BLaER1 (cell line): ENCODE results near the gene NOVA1.

ENCODE experiments used
- H3K27ac ChIP-seq: shearing (Covaris generic); formaldehyde crosslinking; 2 replicates; pipeline ENCODE4 v1.8.1; 2022
- H3K27me3 ChIP-seq: shearing (Covaris generic); formaldehyde crosslinking; 2 replicates; pipeline ENCODE4 v1.8.1; 2022
- H3K36me3 ChIP-seq: shearing (Covaris generic); formaldehyde crosslinking; 2 replicates; pipeline ENCODE4 v1.8.1; 2022
- H3K4me1 ChIP-seq: shearing (Covaris generic); formaldehyde crosslinking; 2 replicates; pipeline ENCODE4 v1.8.1; 2022
- H3K4me2 ChIP-seq: shearing (Covaris generic); formaldehyde crosslinking; 2 replicates; pipeline ENCODE4 v1.8.1; 2022
- H3K4me3 ChIP-seq: shearing (Covaris generic); formaldehyde crosslinking; 2 replicates; pipeline ENCODE4 v1.8.1; 2022
- H3K9ac ChIP-seq: shearing (Covaris generic); formaldehyde crosslinking; 2 replicates; pipeline ENCODE4 v1.8.1; 2022
- H3K9me3 ChIP-seq: shearing (Covaris generic); formaldehyde crosslinking; 2 replicates; pipeline ENCODE4 v1.8.1; 2022
- H4K20me1 ChIP-seq: shearing (Covaris generic); formaldehyde crosslinking; 2 replicates; pipeline ENCODE4 v1.8.1; 2022
- Cebpa-rat ChIP-seq: shearing (Covaris generic); IDR thresholded peaks from 2 replicates; pipeline ENCODE4 v1.8.1; 2022

Gene NOVA1

DNA sequence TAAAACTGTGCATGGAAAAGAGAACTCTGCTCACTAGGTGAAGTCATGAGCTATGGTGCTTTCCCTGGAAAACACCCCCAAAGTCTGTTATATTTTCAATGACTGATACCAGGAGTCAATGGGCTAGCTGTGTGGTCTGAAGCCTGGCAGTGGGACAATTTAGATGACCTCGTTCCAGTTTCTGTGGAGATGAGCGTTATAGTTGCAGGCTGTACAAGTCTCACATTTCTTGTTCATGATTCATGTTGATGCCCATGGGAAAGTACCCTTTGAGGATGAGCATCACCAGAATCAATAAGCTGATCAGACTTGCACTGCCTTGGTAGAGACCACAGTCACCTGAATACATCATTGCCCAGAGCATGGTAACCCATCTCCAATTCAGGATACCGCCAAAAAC is 70.7 kb downstream of the NOVA1 start:
- Histone ChIP-seq H3K27ac (no peak overlapping the region), H3K9me3 (no peaks in the 10 kb centered on the region), H3K4me1 (no peaks in the 10 kb centered on the region), H3K4me3 (no peak overlapping the region), H3K27me3 (no peaks in the 10 kb centered on the region), H3K36me3 (no peaks in the 10 kb centered on the region), H3K4me2 (no peak overlapping the region), H4K20me1 (no peaks in the 10 kb centered on the region), H3K9ac (no peak overlapping the region)
- no peak for TF ChIP-seq Cebpa-rat

DNA sequence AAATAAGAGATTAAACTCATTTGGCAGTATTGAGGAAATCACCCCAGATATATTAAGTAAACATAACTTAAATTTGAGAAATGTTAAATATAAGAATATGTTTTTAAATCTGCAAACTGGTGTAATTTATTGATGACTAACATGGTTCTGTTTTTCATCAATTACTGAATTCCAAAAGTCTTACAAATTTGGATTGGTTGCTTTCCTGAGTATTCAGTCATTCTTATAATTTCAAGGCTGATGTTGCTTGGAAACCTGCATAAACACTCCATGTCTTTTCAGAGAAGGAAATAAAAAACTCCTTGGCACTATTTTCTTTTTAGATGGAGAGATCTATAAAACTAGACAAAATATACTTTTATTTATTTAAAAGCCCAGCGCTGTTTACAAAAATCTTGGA is 71.7 kb downstream of the NOVA1 start:
- H3K9ac ChIP-seq = no peak overlapping the region
- H3K9me3 ChIP-seq = no peaks in the 10 kb centered on the region
- H3K36me3 ChIP-seq = no peaks in the 10 kb centered on the region
- no peak overlapping the region for H3K4me3 ChIP-seq
- TF ChIP-seq Cebpa-rat = no peak
- H3K4me2 ChIP-seq = no peak overlapping the region
- no peaks in the 10 kb centered on the region for H3K4me1 ChIP-seq
- H4K20me1 ChIP-seq = no peaks in the 10 kb centered on the region
- no peaks in the 10 kb centered on the region for H3K27me3 ChIP-seq
- no peak overlapping the region for H3K27ac ChIP-seq

DNA sequence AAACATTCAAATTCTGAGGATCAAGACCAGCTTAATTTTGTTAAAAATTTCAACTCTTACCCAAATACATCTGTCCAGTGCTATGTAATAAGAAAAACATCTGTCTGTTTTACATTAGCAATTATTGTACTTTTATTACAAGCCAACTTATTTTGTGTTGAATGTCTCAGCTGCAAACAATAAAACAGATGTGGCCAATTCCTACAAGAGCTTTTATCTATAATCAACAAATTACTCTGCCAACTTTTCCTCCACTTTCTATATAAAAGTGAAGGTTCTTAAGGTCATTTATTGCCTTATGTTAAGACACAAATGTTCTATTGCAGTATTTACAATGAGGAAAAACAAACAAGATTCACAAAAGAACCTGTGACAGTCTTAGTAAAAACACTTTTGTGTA is 72.7 kb downstream of the NOVA1 start:
- H3K27me3 ChIP-seq = no peaks in the 10 kb centered on the region

DNA sequence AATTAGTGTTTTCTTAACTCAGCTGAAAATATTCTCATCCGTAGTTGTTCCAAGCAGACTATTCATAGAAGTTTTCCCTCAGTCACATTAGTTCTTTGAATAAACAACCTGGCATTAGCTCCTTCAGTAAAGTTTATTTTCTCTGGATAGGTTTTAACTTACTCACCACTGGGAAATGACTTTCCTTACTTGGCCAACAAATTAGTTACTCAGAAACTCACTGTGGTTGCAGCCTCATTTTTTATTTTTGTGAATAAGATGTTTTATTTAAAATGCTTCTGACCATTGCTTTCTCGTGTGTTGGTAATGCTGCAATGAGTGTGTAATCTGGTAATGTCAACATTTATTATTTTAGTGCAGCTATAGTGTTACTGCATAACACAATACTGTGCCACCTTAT is 74.9 kb downstream of the NOVA1 start:
- no peaks in the 10 kb centered on the region for H3K9me3 ChIP-seq
- no peak overlapping the region for H3K4me3 ChIP-seq
- no peaks in the 10 kb centered on the region for H3K27me3 ChIP-seq
- no peak overlapping the region for H3K9ac ChIP-seq
- H3K36me3 ChIP-seq = no peaks in the 10 kb centered on the region
- no peaks in the 10 kb centered on the region for H4K20me1 ChIP-seq
- H3K4me2 ChIP-seq = no peak overlapping the region
- H3K4me1 ChIP-seq = no peaks in the 10 kb centered on the region
- TF ChIP-seq Cebpa-rat = no peak
- H3K27ac ChIP-seq = no peak overlapping the region

More for the DNA sequence above, 72.7 kb downstream of the NOVA1 start:
- H3K4me1 ChIP-seq = no peaks in the 10 kb centered on the region
- no peaks in the 10 kb centered on the region for H3K9me3 ChIP-seq
- TF ChIP-seq Cebpa-rat = no peak
- H4K20me1 ChIP-seq = no peaks in the 10 kb centered on the region
- H3K36me3 ChIP-seq = no peaks in the 10 kb centered on the region
- no peak overlapping the region for H3K4me2 ChIP-seq
- H3K4me3 ChIP-seq = no peak overlapping the region
- no peak overlapping the region for H3K9ac ChIP-seq
- H3K27ac ChIP-seq = no peak overlapping the region

DNA sequence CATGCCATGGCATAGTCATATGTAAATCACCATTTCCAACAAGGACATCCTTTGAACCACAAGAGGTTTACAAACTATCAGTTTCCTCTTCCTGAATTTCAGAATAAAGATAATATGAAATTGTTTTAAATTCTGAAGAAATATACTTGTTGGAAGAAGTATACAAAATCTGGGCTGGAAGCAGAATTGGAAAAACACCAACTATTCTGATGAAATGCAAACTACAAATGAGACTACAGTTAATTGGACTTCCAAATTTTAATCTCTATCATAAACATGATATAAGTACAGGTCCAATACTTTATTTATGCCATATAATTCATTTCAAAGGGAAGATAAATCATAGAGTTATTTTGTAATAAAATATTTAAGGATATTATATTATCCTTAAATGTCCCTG is 80.1 kb downstream of the NOVA1 start:
- Histone ChIP-seq H3K27ac (no peak overlapping the region), H3K9ac (no peak overlapping the region), H3K27me3 (no peaks in the 10 kb centered on the region), H3K4me3 (no peak overlapping the region), H4K20me1 (no peaks in the 10 kb centered on the region), H3K4me2 (no peak overlapping the region), H3K4me1 (no peaks in the 10 kb centered on the region), H3K9me3 (no peaks in the 10 kb centered on the region), H3K36me3 (no peaks in the 10 kb centered on the region)
- TF ChIP-seq Cebpa-rat = no peak

DNA sequence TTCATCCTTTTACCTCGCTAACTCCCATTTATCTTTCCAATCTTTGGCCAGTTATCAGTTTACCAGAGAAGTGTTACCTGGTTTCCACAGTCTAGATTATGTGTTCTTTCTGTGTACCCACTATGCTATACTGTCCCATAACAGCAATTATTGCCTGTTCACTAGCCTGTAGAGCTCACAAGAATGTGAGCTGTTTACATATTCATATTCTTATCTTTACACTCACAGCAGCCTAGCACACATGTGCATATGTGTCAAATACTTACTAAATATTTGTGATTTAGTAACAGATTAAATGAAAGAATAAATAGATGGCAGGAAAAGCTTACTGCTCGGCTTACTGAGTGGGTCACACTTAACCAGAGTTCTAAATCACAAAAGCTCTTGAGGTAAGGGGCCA is 97.8 kb downstream of the NOVA1 start:
- Histone ChIP-seq H3K27me3 (no peaks in the 10 kb centered on the region), H3K9me3 (no peaks in the 10 kb centered on the region), H3K9ac (no peak overlapping the region), H3K4me2 (no peak overlapping the region), H3K4me1 (no peaks in the 10 kb centered on the region), H4K20me1 (no peaks in the 10 kb centered on the region), H3K27ac (no peak overlapping the region), H3K4me3 (no peak overlapping the region), H3K36me3 (no peaks in the 10 kb centered on the region)
- TF ChIP-seq Cebpa-rat = no peak

DNA sequence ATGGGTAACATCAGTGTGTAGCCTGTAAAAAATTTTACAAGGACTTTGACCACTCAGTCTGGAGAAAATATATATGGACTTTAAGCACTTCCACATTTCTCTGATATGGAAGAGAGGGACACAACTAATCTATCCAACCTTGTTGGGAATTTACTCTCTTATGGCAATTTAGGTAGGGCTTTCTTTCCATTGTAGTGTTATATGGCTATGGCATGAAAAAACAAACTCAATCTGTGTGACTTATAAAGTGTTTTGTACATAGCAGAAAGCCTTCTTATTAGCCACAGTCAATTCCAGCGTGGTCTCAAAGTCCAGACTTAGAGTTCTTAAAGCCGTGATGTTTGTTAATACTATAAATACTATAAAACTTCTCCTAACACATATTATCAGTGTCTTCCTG is 98.3 kb downstream of the NOVA1 start:
- Histone ChIP-seq H3K9ac (no peak overlapping the region), H3K4me2 (no peak overlapping the region), H3K4me1 (no peaks in the 10 kb centered on the region), H3K36me3 (no peaks in the 10 kb centered on the region), H3K27ac (no peak overlapping the region), H3K9me3 (no peaks in the 10 kb centered on the region), H3K4me3 (no peak overlapping the region), H4K20me1 (no peaks in the 10 kb centered on the region), H3K27me3 (no peaks in the 10 kb centered on the region)
- TF ChIP-seq Cebpa-rat = no peak

DNA sequence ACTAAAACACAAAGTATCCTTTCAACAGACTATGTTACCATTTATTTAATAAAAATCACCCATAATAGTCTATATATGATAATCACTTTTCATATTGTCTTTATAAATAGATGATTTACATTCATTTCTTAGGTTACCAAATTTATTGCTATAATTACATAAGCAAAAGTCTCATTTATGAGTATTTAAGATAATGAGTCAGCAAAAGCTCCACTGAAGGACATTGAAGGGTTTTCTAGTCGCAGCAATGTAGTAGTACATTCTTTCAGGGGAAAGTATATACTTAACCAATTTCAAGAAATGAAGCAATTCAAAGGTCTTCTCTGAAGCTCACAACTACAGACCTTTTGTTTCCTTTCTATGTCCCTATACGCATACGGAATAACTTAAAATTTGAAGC is 110.9 kb downstream of the NOVA1 start:
- no peaks in the 10 kb centered on the region for H4K20me1 ChIP-seq
- no peak overlapping the region for H3K4me3 ChIP-seq
- no peak overlapping the region for H3K27ac ChIP-seq
- H3K4me2 ChIP-seq = no peak overlapping the region
- H3K27me3 ChIP-seq = no peaks in the 10 kb centered on the region
- TF ChIP-seq Cebpa-rat = no peak
- H3K9me3 ChIP-seq = no peaks in the 10 kb centered on the region
- H3K9ac ChIP-seq = no peak overlapping the region
- no peaks in the 10 kb centered on the region for H3K4me1 ChIP-seq
- H3K36me3 ChIP-seq = no peaks in the 10 kb centered on the region

DNA sequence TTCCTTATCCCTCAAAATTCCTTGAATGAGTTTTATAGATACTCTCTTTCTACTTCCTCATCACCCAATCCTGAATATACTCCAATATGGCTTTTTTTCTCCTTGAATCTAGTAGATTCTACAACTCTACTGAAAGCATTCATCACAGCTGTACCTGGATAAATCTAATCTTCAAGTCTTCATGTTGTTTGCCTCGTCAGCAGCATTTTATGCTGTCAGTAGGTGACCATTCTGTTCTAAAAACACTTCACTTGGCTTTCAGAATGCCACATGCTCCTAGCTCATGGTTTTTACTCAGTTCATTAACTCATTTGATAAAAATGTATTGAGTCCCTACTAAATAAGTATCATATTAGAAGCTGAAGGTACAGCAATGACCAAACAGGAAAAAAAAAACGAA is 113.3 kb downstream of the NOVA1 start:
- H3K4me2 ChIP-seq = no peak overlapping the region
- no peaks in the 10 kb centered on the region for H3K36me3 ChIP-seq
- H3K27ac ChIP-seq = no peak overlapping the region
- no peaks in the 10 kb centered on the region for H4K20me1 ChIP-seq
- no peaks in the 10 kb centered on the region for H3K27me3 ChIP-seq
- TF ChIP-seq Cebpa-rat = no peak
- no peaks in the 10 kb centered on the region for H3K4me1 ChIP-seq
- H3K9me3 ChIP-seq = no peaks in the 10 kb centered on the region
- no peak overlapping the region for H3K9ac ChIP-seq
- no peak overlapping the region for H3K4me3 ChIP-seq

DNA sequence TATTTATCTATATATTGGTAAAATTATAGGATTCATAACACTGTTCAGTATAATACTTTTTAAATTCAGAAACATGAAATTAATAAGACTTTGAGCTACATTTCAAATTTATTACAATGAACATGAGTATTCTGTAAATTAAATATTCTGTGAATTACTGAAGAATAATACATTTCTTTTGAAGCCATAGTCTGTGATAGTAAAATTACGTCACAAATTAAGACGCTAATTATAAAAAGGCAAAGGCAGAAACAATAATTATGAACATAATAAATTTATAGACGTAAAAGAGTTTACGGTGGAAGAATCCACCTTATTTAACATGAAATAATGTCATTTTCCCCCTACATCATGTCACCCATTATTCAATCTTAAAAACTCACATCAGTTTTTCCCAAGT is 118.9 kb downstream of the NOVA1 start:
- Histone ChIP-seq H3K4me3 (no peak overlapping the region), H3K27me3 (no peaks in the 10 kb centered on the region), H3K4me1 (no peaks in the 10 kb centered on the region), H4K20me1 (no peaks in the 10 kb centered on the region), H3K9ac (no peak overlapping the region), H3K4me2 (no peak overlapping the region), H3K9me3 (no peaks in the 10 kb centered on the region), H3K36me3 (no peaks in the 10 kb centered on the region), H3K27ac (no peak overlapping the region)
- TF ChIP-seq Cebpa-rat = no peak

DNA sequence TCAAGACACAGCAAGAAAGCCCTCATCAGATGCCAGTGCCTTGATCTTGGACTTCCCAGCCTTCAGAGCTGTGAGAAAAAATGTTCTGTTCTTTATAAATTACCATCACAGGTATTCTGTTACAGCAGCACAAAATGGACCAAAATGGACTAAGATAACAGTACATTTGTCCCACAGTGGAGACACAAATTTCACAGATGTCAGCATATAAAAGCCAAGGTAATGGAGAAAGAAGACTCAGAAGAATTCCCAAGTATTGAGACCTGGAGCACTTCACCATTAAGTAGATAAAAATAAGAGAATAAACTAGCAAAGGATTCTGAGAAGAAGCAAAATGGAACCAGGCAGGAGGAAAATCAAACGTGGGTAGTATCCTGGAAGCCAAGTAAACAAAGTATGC is 131.0 kb downstream of the NOVA1 start:
- Histone ChIP-seq H3K36me3 (no peaks in the 10 kb centered on the region), H3K9me3 (no peaks in the 10 kb centered on the region), H3K4me3 (no peak overlapping the region), H3K27ac (no peak overlapping the region), H4K20me1 (no peaks in the 10 kb centered on the region), H3K4me2 (no peak overlapping the region), H3K27me3 (no peaks in the 10 kb centered on the region), H3K9ac (no peak overlapping the region), H3K4me1 (no peaks in the 10 kb centered on the region)
- TF ChIP-seq Cebpa-rat = no peak
